Measurements from ENCODE around the gene MCIDAS. TPM values are rescaled to one million over a fixed set of nuclear protein-coding genes. Genes with fewer than 3 reads are reported as not detected.
A peak's percentile ranks its signal among the peaks of the same experiment; 100 is the strongest.

The MCIDAS gene
- total RNA-seq, 1 donor from 2014 or later = not detected

DNA sequence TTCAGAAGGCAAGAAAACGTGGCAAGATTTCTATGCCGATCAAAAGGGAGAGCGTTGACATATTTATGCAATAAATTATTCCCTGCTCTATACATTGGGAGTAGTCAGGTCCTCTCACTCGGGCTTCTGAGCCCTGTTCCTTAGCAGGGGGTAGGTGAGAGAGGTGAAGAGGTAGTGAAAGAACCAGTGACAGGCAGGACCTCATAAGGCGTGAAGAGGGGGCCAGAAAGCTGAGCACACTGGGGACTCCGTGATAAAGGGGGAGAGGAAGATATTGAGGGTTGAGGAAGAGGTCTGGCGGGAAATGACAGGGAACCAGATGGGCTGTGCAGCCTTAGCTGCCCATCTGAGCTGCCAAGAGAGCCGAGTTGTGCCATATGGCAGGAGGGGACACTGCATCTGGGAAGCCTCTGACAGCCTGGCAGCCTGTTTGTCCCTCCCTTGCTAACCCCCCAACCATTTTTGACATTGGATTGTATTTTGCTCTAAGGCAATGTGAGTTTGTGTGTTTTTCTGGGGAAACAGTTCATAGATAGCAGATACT is 53.4 kb downstream of the MCIDAS start:
- Mint-ChIP-seq H3K4me3 (ENCODE audit: unreplicated experiment) (peak overlapping the region; percentile 70), H3K4me1 (ENCODE audit: unreplicated experiment) (peaks cover 26% of the 10 kb centered on the region), H3K9me3 (ENCODE audit: unreplicated experiment) (no peaks in the 10 kb centered on the region), H3K36me3 (ENCODE audit: unreplicated experiment) (no peaks in the 10 kb centered on the region), H3K27ac (ENCODE audit: unreplicated experiment) (no peak overlapping the region), H3K27me3 (ENCODE audit: unreplicated experiment) (peaks cover 64% of the 10 kb centered on the region)
- DNase-seq (ENCODE audit: extremely low spot score, unreplicated experiment) = no peak
- TF ChIP-seq, protein P1, sequence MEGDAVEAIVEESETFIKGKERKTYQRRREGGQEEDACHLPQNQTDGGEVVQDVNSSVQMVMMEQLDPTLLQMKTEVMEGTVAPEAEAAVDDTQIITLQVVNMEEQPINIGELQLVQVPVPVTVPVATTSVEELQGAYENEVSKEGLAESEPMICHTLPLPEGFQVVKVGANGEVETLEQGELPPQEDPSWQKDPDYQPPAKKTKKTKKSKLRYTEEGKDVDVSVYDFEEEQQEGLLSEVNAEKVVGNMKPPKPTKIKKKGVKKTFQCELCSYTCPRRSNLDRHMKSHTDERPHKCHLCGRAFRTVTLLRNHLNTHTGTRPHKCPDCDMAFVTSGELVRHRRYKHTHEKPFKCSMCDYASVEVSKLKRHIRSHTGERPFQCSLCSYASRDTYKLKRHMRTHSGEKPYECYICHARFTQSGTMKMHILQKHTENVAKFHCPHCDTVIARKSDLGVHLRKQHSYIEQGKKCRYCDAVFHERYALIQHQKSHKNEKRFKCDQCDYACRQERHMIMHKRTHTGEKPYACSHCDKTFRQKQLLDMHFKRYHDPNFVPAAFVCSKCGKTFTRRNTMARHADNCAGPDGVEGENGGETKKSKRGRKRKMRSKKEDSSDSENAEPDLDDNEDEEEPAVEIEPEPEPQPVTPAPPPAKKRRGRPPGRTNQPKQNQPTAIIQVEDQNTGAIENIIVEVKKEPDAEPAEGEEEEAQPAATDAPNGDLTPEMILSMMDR (IDR thresholded peaks at IDR 0.05) = no peak

DNA sequence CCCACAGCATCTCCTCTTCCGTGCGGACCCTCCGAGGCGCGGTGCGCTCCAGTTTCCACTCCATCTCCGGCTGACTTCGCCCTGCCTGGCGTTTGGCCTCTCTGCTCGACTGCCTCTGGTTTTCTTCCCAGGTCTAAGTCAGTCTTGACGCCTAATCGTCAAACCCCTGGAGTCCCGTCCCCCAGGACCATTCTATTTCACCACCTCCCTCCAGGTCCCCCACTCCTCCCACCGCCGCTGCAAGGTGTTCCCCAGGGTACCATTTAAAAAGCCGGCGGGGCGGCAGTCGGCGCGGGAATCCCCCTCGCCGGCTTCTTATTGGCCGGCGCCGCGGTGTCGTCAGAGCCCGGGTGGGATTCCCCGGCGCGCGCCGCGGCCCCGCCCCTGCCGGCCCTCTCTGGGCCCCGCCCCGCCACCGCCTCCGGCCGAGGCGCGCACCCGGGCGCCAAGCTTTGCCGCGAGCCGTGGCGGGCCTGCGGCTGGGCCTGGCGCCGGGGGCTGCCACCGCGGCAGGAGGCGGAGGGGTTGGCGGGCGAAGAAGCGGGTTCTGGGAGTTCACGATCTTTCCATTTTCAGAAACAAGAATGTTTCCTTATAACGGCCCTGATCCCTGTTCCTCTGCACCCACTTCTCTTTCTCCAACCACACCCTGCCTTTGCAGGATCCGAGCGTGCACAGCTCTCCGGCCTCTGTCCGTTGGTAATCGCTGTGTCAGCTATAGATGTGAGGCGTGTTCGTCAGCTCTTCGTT is 54.0 kb downstream of the MCIDAS start, which contains the start of gene CDC20B:
CDC20B (minus strand) TSS at position 241 of the 750 bp plus-strand sequence; CDS start at position 64, 177 bp downstream.
- Mint-ChIP-seq H3K27me3 (ENCODE audit: unreplicated experiment) (peaks cover 57% of the 10 kb centered on the region), H3K27ac (ENCODE audit: unreplicated experiment) (peak within 1 kb of the TSS; percentile 40), H3K4me1 (ENCODE audit: unreplicated experiment) (peaks cover 26% of the 10 kb centered on the region)

GRCh38 chr5:55172051-55172899 is 54.8 kb downstream of the MCIDAS start:
- H3K27me3 Mint-ChIP-seq (ENCODE audit: unreplicated experiment) = peaks cover 50% of the 10 kb centered on the region

More for the DNA sequence above, 54.0 kb downstream of the MCIDAS start, which contains the start of gene CDC20B:
- no peaks in the 10 kb centered on the region for H3K36me3 Mint-ChIP-seq (ENCODE audit: unreplicated experiment)
- TF ChIP-seq, protein P1 (IDR thresholded peaks at IDR 0.05) = no peak
- DNase-seq (ENCODE audit: extremely low spot score, unreplicated experiment) = peak; percentile 87
- no peaks in the 10 kb centered on the region for H3K9me3 Mint-ChIP-seq (ENCODE audit: unreplicated experiment)
- H3K4me3 Mint-ChIP-seq (ENCODE audit: unreplicated experiment) = peak within 1 kb of the TSS; percentile 79

DNA sequence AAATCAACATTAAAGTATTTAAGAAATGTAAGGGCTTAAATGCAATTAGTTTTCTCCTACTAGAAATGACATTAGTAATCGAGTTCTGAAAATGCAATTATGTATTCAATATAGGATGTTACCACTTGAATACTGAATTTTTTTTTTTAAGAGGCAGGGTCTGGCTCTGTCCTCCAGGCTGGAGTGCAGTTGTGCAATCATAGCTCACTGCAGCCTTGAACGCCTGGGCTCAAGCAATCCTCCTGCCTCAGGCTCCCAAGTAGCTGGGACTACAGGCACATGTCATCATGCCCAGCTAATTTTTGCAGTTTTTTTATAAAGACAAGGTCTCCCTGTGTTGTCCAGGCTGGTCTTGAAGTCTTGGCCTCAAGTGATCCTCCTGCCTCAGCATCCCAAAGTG is 55.6 kb downstream of the MCIDAS start:
- Mint-ChIP-seq H3K4me1 (ENCODE audit: unreplicated experiment) (peaks cover 21% of the 10 kb centered on the region), H3K27me3 (ENCODE audit: unreplicated experiment) (peaks cover 42% of the 10 kb centered on the region), H3K9me3 (ENCODE audit: unreplicated experiment) (no peaks in the 10 kb centered on the region), H3K27ac (ENCODE audit: unreplicated experiment) (no peak overlapping the region), H3K4me3 (ENCODE audit: unreplicated experiment) (no peak overlapping the region), H3K36me3 (ENCODE audit: unreplicated experiment) (peaks cover 6% of the 10 kb centered on the region)
- TF ChIP-seq, protein P1 (IDR thresholded peaks at IDR 0.05) = no peak
- DNase-seq (ENCODE audit: extremely low spot score, unreplicated experiment) = no peak

More at GRCh38 chr5:55172051-55172899, 54.8 kb downstream of the MCIDAS start:
- Mint-ChIP-seq H3K36me3 (ENCODE audit: unreplicated experiment) (no peaks in the 10 kb centered on the region), H3K9me3 (ENCODE audit: unreplicated experiment) (no peaks in the 10 kb centered on the region), H3K4me1 (ENCODE audit: unreplicated experiment) (peaks cover 26% of the 10 kb centered on the region), H3K27ac (ENCODE audit: unreplicated experiment) (peak overlapping the region; percentile 40), H3K4me3 (ENCODE audit: unreplicated experiment) (peak overlapping the region; percentile 79)
- no peak for DNase-seq (ENCODE audit: extremely low spot score, unreplicated experiment)
- TF ChIP-seq, protein P1 (IDR thresholded peaks at IDR 0.05) = peak; percentile 88

Small RNA genes within 50 kb of the gene (microRNA-seq; reads per million reads assigned to microRNA genes)
- gene MIR449A (ENCODE audit: unreplicated experiment) = not detected
- not detected for gene MIR449B (ENCODE audit: unreplicated experiment)
- gene MIR449C (ENCODE audit: unreplicated experiment) = not detected

Other genes starting within 250 kb of the MCIDAS start
- gene ESM1, start 241.7 kb downstream of the MCIDAS start, total RNA-seq = 0.35 and 0.73 TPM in 2 replicates
- gene GZMK, start 203.1 kb downstream of the MCIDAS start, total RNA-seq = not detected in 2 replicates
- gene GZMA, start 124.7 kb downstream of the MCIDAS start, total RNA-seq = not detected in 2 replicates
- 139 and 154 TPM in 2 replicates for gene GPX8, start 67.1 kb downstream of the MCIDAS start, total RNA-seq
- not detected in 2 replicates for gene CDC20B, start 54.1 kb downstream of the MCIDAS start, total RNA-seq
- 0.34 TPM in 1 of 2 replicates, not detected in the other for gene CCNO, start 6.3 kb upstream of the MCIDAS start, total RNA-seq
- 23.1 and 24.5 TPM in 2 replicates for gene DHX29, start 80.4 kb upstream of the MCIDAS start, total RNA-seq
- 58.5 and 61.3 TPM in 2 replicates for gene MTREX, start 80.7 kb upstream of the MCIDAS start, total RNA-seq

All from osteocyte (in vitro differentiated cells).